UCSD-AML1 (cell line): ENCODE results near the gene MPZL3.
A peak's percentile ranks its signal among the peaks of the same experiment; 100 is the strongest.

Experiments used
- DNase-seq: peaks from one replicate; lab custom pipeline; 2025; ENCODE audit not compliant: unreplicated experiment; lab: John Stamatoyannopoulos, UW

MPZL3 gene, protein sequence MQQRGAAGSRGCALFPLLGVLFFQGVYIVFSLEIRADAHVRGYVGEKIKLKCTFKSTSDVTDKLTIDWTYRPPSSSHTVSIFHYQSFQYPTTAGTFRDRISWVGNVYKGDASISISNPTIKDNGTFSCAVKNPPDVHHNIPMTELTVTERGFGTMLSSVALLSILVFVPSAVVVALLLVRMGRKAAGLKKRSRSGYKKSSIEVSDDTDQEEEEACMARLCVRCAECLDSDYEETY

DNA sequence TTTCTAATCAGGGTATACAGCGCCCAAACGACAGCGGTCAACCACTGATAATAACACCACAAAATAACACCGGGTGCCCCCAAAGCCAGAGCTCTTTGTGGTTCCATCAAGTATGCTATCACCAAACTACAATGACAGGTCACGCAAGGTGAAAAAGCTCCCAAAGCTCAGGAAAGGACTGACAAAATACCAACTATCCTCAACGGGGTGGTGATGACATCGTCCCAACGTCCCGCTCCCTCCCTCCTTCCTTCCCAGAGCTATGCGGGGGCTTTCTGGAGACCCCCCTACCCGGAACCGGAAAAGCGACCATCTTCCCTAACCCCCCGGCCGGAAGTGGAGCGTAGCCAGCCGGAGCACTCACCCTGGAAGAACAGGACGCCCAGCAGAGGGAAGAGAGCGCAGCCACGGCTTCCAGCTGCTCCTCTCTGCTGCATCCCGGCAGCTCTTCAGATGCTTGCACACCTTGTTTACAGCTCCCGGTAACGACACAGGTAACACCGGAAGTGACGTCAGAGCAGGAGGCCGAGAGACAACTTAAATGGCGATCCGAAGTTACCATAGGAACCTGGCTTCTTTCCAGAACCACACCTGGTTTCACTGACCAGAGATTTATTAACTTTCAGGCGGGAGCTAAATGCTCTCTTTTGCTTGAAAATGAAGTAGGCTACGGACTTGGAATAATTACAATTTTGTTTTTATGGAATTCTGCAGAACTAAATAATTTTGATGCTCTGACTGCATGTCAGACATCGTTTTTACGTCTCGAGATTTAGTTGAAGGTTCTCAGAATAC, at the start of gene MPZL3:
MPZL3 (minus strand) TSS at position 508 of the 795 bp plus-strand sequence; CDS start at position 437, 71 bp downstream.
- peak; percentile 83 for DNase-seq

DNA sequence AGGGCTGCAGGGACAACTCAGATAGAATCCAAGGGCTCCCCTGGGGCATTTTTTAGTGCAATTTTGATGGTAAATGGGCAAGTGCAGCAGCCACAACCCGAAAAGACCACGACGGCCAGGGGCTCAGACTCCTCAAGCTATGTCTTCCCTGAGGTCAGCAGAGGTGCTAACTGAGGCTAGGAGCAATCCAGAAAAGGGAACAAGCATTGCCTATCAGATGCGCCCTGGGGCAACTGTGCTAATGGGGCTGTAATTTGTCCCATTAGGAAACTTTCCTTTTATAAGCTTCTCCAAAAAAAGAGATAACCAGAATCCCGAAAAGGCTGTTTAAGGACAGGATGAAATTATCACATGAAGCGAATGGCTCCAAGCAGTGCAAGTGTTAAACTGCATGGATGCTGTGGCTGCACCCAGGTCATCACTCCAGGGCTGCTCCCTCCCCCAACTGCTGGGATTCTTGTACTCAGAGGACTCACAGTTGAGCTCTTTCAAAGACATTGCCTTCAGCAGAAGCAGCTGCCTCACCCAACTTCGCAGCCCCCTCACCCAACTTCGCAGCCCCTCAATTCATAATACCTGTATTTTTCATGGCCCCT, 49.5 kb upstream of the MPZL3 start:
- DNase-seq: no peak

DNA sequence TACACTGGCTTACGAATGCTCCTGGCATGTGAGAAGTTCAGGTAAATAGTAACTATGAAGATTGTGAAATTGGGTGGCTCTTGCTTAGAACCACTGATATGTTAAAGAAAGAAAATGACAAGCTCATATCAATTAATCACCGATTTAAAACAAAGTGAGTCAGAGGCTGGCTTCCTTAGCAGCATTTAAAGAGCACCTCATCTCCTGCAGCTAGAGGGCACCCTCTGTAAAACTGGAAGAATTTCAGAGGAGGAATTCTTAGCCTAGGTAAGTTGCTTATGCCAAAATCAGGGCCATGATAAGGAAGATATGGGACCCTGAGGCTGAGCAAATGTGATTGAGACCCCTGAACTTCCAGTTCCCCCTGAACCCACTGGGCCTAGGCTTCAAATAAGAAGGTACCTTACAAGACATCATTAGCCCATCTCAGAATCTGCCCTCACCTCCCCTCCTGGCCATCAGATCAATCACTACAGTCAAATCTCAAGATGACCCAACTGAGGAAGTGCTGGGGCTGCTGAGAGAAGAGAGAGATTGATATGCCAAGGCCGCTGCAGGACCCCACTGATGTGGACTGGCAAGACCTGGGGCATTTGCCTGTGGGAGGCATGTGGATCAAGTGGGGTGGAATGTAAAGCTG, 43.8 kb upstream of the MPZL3 start:
- DNase-seq: no peak

DNA sequence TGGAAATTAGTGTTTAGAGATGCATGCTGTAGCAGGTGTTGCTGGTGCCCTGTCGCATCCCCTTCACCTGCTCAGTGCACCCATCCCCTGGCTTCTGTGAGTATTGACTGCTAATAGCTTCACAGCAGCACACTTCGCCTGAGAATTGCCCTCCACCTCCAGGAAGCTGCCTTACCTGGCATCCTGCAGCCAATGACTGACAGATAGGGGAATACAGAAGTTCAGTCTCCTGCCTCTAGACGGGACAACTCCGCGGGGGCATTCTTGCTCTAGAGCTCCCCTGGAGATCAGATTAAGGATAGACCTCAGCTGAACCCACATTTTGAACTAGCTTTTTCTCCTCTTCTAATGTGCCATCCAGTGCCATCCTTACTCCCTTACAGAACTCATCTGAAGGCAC, 43.0 kb upstream of the MPZL3 start:
- no peak for DNase-seq

DNA sequence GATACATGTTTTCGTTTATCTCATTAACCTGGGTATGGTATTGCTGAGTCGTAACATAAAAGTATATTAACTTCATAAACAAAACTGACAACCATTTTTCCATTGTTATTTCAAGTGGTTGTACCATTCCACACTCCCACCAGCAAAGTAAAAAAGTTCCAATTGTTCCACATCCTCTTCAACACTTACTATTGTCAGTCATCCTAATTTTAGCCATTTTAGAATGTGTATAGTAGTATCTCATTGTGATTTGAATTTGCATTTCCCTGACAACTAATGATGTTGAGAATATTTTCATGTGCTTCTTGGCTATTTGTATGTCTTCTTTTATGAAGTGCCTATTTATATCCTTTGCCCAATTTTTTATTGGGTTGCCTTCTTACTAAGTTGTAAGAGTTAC, 41.9 kb upstream of the MPZL3 start:
- no peak for DNase-seq

DNA sequence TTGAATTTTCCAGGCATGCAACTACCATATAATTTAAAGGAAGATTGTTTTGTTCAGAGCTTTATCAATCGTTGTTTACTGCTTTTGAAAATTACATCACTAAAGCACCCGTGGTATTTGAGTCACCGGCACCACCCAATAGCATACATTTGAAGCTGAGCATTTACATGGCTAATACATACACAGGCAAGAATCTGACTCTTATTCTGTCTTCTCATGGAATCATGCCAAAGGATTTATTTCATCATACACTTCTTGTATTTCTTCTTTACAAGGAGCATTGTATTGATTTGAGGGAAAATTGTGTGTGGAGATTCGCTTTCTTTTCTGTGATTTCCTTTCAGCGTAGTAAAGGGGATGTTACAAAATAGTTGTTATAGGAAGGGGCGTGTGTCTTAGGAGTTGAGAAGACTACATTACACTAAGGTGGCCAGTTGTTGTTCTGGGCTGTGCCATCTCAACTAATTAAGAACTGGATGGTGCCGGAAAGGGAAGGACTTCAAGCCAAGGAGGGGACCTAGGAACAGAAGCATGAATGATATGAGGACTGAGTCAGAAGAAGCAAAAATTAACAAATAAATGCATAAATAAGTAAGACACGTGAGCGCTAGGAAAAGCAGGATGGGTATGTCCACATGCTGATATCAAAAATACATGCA, 39.4 kb upstream of the MPZL3 start:
- no peak for DNase-seq

DNA sequence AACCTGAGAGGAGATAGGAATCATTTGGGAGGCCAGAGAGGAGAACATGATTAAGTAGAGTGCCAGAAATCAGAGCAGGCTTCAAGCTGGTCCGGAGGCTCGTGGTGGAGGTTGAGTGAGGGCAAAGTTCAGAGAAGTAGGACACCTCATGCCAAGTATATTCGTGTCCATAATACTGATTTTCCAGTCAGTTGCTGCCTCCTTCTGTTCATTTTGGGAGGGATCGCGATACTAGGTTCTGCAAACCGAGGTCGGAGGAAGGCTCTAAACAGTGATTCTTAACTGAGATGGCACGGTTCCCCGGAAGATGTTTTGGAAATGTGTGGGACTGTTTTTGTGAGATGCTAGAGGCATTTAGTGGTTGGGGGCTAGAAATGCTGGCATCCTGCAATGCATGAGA, 38.8 kb upstream of the MPZL3 start:
- DNase-seq: peak; percentile 39

DNA sequence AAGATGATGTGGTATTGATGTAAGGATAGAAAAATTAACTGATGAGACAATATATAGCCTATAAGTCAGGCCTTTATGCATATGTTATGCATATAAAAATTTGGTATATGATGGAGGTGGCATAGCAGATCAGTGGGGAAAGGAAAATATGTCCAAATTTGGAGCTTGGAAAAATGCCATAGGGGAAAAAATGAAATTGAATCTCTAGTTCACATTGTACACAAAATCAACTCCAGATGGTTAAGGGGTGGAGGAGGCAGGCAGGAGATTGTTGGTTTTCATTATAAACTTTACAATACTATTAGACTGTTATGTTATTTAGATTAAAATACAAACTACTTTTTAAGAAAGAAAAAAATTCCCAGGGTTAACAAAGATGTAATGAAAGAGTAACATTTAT, 37.2 kb upstream of the MPZL3 start:
- no peak for DNase-seq

DNA sequence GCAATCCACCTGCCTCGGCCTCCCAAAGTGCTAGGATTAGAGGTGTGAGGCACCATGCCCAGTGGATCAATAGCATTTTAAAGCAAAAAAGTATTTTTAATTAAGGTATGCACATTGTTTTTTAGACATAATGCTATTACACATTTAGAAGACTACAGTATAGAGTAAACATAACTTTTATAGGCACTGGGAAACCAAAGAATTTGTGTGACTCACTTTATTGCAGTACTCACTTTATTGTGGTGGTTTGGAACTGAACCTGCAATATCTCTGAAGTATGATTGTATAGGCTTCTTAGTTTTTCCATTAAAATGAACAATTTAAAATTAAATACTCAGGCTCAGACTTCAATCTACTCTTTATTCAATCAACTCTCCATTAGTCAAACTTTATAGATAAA, 34.8 kb upstream of the MPZL3 start:
- DNase-seq: no peak

DNA sequence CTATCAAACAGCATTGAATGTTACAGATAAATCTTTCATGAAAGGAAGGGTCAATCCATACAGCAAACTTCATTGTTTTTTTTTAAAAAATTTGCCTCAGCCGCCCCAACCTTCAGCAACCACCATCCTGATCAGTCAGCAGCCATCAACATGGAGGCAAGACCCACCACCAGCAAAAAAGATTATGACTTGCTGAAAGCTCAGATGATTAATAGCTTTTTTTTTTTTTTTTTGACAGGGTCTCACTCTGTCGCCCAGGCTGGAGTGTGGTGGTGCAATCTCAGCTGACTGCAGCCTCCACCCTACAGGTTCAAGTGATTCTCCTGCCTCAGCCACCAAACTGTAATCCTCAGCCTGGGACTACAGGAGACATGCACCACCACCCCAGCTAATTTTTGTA, 34.4 kb upstream of the MPZL3 start:
- DNase-seq: no peak

DNA sequence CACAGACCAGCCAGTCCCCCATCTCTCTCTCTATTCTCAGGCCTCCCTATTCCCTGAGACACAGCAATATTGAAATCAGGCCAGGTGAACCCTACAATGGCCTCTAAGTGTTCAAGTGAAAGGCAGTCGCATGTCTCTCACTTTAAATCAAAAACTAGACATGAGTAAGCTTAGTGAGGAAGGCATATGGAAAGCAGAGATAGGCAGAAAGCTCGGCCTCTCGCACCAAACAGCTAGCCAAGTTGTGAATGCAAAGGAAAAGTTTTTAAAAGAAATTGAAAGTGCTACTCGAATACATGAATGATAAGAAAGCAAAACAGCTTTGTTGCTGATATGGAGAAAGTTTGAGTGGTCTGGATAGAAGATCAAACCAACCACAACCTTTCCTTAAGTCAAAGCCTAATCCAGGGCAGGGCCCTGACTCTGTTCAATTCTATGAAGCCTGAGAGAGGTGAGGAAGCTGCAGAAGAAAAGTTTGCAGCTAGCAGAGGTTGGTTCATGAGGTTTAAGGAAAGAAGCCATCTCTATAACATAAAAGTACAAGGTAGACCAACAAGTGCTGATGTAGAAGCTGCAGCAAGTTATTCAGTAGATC, 31.7 kb upstream of the MPZL3 start:
- no peak for DNase-seq

DNA sequence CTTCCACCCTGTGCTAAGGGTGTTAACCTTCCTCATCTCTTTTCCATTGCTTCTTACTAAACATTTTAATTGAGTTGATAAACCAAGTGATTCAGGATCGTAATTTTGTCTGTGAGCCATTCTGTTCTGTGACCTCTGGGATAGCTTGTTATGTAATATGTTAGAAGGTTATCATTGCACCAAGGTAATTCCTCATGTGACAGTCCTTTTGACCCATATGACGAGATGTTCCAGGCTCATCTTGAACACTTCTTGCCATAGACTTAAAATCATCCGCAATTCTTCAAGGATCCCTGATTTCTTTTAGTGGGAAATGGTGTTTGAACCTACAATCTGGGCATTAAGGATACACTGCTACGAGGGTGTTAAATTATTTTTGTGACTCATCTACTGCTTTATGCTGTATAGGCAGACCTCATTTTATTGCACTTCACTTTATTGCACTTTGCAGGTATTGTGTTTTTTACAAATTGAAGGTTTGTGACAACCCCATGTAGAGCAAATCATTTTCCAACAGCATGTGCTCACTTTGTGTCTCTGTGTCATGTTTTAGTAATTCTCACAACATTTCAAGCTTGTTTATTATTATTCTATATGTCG, 31.0 kb upstream of the MPZL3 start:
- DNase-seq: no peak

DNA sequence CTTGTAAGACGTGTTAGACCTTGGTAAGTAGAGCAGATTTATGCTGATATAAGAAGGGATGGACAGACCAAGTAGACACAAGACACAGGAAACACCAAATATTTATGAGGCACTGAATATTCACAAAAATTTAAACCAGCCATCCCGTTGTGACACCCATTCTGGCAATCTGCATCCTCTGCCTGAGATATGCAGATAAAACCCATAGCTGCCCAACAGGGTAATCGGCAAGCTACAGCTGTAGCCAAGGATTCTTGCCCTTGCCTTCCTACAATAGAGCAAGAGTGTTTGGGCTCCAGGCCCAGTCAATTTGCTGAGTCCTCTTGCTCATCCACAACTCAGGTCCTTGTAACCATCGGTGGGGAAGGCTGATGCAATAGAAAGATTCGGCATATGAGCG, 30.4 kb upstream of the MPZL3 start:
- DNase-seq: no peak

DNA sequence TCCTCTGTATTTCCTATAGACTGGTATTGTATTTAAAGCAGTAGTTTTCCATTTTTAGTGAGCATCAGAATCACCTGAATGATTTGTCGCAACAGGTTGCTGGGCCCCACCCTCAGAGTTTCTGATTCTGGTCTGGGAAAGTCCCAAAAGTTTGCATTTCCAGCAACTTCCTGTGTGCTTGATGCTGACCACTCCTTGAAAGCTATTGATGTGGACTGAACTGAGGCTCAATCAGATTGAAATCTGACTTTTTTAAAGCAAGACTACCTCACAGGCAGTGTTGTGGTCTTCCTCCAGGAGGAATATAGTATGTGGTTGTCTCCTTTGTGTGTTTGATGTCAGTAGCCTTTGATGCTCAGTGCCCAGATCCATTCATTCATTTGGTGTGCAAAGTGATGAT, 29.1 kb upstream of the MPZL3 start:
- DNase-seq: no peak

DNA sequence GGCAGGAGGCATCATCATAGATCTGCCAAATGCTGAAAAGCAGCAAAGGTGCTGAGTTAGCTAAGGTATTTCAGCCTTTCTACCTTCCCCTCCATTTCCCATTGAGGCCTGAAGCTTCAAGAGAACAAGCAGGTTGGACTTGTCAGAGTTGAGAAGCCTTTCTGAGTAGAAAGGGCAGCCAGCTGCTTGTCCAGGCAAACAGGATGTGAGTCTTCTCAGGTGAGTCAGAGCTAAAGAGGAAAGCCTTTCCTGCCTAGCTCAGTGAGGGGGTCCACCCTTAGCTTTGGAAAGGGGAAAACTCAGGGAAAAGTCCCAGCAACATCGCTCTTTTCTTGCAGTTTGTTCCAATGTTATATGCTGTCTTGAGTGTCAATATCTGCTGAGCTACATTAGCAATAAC, 25.1 kb upstream of the MPZL3 start:
- DNase-seq: no peak

DNA sequence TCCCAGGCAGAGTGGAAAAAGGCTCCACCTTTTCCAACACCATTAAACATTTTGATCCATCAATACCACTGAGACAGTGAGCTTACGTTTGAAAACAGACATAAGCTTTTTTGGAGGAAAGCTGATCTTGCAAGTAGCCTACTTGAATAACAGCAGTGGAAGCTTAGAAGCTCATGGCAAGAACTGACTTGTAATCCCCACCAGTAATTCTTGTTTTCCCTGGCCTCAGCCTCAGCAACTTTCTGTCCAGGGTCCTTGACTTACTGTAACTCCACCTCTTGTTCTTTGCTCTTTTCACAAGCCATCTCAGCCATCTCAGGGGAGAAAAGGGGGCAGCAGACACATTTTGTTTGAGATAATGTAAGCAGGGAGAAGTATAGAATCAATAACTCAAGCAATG, 24.3 kb upstream of the MPZL3 start:
- no peak for DNase-seq

DNA sequence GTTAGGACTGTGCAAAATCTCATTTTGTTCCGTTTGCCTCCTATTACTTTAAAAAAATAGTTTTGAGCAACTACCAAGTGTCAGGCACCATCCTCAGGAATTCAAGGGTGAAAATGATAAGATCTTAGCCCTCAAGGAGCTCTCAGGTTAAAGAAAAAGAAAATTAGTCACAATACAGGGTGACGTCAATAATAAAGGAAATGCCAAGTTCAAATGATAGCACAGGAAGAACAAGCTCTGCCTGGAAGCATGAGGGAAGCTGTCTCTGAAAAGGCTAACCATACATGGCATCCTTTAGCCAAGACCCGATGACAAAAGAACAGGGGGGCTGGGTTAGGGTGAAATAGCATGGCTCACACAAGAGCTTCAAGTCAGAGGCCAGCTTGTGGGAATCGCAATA, 23.0 kb upstream of the MPZL3 start:
- DNase-seq: no peak

DNA sequence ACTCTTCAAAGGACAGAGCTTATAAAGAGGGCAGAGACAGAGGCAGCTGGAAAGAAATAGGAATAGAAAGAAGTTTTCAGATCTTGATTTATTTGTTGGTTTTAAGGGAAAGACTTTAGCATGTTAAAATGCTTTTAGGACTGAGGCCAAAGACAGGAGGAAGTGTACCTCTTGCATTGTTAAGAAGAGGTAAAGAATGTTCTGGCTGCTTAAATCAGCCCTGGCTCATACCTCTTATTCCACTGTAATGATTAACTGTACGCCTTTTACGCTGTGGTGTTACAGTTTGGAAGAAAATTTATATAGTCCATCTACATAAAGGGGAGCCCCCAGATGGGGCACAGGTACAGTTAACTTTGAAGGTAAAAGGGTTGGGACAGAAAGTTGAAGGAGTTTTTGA, 22.0 kb upstream of the MPZL3 start:
- DNase-seq: no peak

DNA sequence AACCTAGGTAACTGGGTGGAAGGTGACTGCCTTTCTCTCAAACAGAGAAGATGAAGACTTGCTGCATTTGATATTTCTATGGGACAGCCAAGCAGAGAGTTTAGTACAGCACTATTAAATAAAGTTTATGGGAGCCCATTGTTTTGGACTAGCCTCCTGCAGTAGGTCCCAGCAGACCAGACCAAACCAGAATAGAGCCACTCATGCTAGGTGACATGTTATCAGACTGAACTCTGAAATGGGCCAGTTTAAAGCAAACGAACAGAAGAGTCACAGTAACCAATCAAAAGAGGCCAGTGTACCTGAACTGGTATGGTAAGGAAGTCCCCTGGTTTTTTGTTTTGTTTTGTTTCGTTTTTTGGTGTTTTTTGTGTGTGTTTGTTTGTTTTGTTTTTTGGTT, 19.8 kb upstream of the MPZL3 start:
- no peak for DNase-seq

DNA sequence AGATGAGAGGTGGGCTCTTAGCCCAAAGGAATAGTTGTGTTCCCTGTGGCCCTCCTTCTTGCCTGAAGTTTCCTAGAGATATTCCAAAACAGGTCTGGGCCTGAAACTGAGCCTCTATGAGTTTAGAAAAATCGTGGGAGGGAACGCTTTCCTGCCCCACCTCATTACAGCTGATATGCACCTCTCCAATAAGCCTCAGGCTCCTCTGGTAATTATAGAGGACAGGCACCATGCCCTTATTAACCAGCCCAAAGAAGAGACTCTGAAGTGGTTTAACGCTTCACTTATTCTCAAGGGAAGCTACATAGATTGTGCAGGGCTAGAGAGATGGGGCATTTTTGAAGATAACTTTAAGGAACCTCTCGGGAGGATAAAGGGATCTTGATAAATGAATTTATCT, 15.3 kb upstream of the MPZL3 start:
- DNase-seq: no peak

DNA sequence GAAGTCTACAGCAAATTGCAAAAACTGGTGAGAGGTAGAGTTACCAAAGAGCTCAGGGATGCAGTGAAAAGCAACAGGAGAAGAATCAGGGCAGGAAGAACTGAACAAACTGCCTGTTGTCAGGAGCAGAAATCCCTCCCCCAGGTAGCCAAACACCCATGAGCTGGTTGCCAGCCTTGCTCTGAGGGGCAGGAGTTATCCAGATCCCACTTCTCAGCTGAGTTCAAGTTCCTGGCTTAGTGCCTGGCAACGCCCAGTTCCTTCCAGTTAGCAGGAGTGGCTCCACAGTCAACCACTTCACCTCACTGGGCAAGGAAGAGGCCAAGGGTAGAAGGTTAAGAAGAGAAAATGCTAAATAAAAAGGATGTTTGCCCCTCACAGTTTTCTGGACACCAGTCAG, 13.8 kb upstream of the MPZL3 start:
- no peak for DNase-seq
